Gastrocnemius medialis (tissue), 4 donors: Measurements from ENCODE around the gene SS18. TPM values are rescaled to one million over a fixed set of nuclear protein-coding genes. Genes with fewer than 3 reads are reported as not detected.

Experiments
- ATAC-seq, 2 donors: fragments of 150-250 bp; one replicate each; pipeline ENCODE4 v1.9.1; 2016
- DNase-seq, 2 donors: peaks; one replicate each; pipeline ENCODE4 v3.0.0-alpha.2; 2019
- H3K27ac ChIP-seq, 4 donors: fragments of 200-600 bp; sonication (generic); 1 replicate in 1 of 4; 2 replicates in 3 of 4; pipeline ENCODE4 v1.5.1; 2016 to 2018; ENCODE audit warnings: mild to moderate bottlenecking in 2 of 4, moderate library complexity in 1 of 4
- H3K27me3 ChIP-seq, 3 donors: fragments of 200-600 bp; sonication (generic) in 2 of 3; 1 replicate in 1 of 3; 2 replicates in 2 of 3; pipeline versions ENCODE4 v1.5.1 to v1.6.0; 2016 to 2019; ENCODE audit warnings: mild to moderate bottlenecking in 1 of 3, moderate library complexity in 1 of 3
- H3K36me3 ChIP-seq, 2 donors: fragments of 200-600 bp; sonication (generic) in 1 of 2; one replicate each; pipeline ENCODE4 v1.5.1; 2017 to 2018
- H3K4me1 ChIP-seq, 2 donors: fragments of 200-600 bp; sonication (generic) in 1 of 2; one replicate each; pipeline ENCODE4 v1.5.1; 2016 to 2017; ENCODE audit warnings: mild to moderate bottlenecking in 2 of 2
- H3K4me3 ChIP-seq, 4 donors: fragments of 200-600 bp; sonication (generic) in 3 of 4; 1 replicate in 1 of 4; 2 replicates in 3 of 4; pipeline ENCODE4 v1.5.1; 2016 to 2019; ENCODE audit warnings: mild to moderate bottlenecking in 2 of 4
- H3K9me3 ChIP-seq, 3 donors: fragments of 200-600 bp; sonication (generic) in 2 of 3; 1 replicate in 1 of 3; 2 replicates in 2 of 3; pipeline ENCODE4 v1.5.1; 2016 to 2019
- CTCF ChIP-seq, 5 experiments: fragments of 450-650 bp in 3 of 5; fragments of 200-600 bp in 2 of 5; sonication (generic) in 2 of 5; IDR thresholded peaks in 4 of 5; conservative IDR thresholded peaks in 1 of 5; 1 replicate in 4 of 5; 2 replicates in 1 of 5; pipeline ENCODE4 v1.5.1; 2016 to 2019; ENCODE audit warnings: antibody characterized with exemption in 5 of 5, mild to moderate bottlenecking in 3 of 5, moderate library complexity in 3 of 5
- POLR2A ChIP-seq, 2 donors: fragments of 450-650 bp; IDR thresholded peaks; one replicate each; pipeline ENCODE4 v1.6.1; 2017; ENCODE audit warnings: antibody characterized with exemption in 2 of 2, mild to moderate bottlenecking in 2 of 2, moderate library complexity in 2 of 2
- in situ Hi-C, 4 donors: fragments of 200-750 bp; cut with MboI; loops; one replicate each; pipeline versions ENCODE4 v1.15.0 to v1.8.0; 2017; ENCODE audit warnings: low sequenced_read_pairs in 4 of 4
- intact Hi-C: fragments of 100-400 bp; cut with DNase I; formaldehyde crosslinking; loops from one replicate; pipeline ENCODE4 v1.15.1; 2023; ENCODE audit warnings: low total_unique reads
- total RNA-seq, 4 donors: library from RNA; depleted of rRNA; stranded (reverse); fragments of >200 nt; gene quantifications; one replicate each; pipeline versions ENCODE4 v1.1.0 to v1.2.3, GENCODE V29; 2016

The SS18 gene
- total RNA-seq, 4 donors from 2014 or later: 17.3 to 25.7 (median 21.6) TPM

GRCh38 chr18:26014462-26014861, 76.0 kb downstream of the SS18 start:
- H3K4me1 ChIP-seq: no peaks in the 10 kb centered on the region
- ATAC-seq (no peak), DNase-seq (no peak)
- TF ChIP-seq CTCF (IDR thresholded peaks at IDR 0.05 in 4 of 5, conservative IDR thresholded peaks at IDR 0.05 in 1 of 5) (no peak), POLR2A (IDR thresholded peaks at IDR 0.05) (no peak)
- no peaks in the 10 kb centered on the region for H3K9me3 ChIP-seq
- no peak overlapping the region for H3K4me3 ChIP-seq
- H3K27me3 ChIP-seq: no peaks in the 10 kb centered on the region
- intact Hi-C loops: no loop called here
- H3K27ac ChIP-seq: no peak overlapping the region
- peaks cover 0 to 50% of the 10 kb centered on the region in 2 donors for H3K36me3 ChIP-seq
- in situ Hi-C loops: no loop called here

- Histone ChIP-seq H3K27ac (no peak overlapping the region), H3K9me3 (no peaks in the 10 kb centered on the region), H3K4me3 (no peak overlapping the region), H3K27me3 (no peaks in the 10 kb centered on the region), H3K36me3 (peaks cover 0 to 6% of the 10 kb centered on the region in 2 donors), H3K4me1 (no peaks in the 10 kb centered on the region)
- ATAC-seq: no peak
- intact Hi-C loops (no loop called here), in situ Hi-C loops (no loop called here)
- TF ChIP-seq POLR2A (IDR thresholded peaks at IDR 0.05) (no peak), CTCF (IDR thresholded peaks at IDR 0.05 in 4 of 5, conservative IDR thresholded peaks at IDR 0.05 in 1 of 5) (no peak)
- no peak for DNase-seq
Observed at GRCh38 chr18:26008619-26009018, 81.8 kb downstream of the SS18 start.

- no peak for DNase-seq
- Histone ChIP-seq H3K9me3 (no peaks in the 10 kb centered on the region), H3K27ac (no peak overlapping the region), H3K4me3 (no peak overlapping the region), H3K4me1 (no peaks in the 10 kb centered on the region), H3K36me3 (peaks cover 0 to 2% of the 10 kb centered on the region in 2 donors), H3K27me3 (no peaks in the 10 kb centered on the region)
- no peak for ATAC-seq
- intact Hi-C loops (no loop called here), in situ Hi-C loops (no loop called here)
- TF ChIP-seq POLR2A (IDR thresholded peaks at IDR 0.05): no peak
Observed at GRCh38 chr18:26008096-26008495, 82.3 kb downstream of the SS18 start.

GRCh38 chr18:26005950-26006349, 84.5 kb downstream of the SS18 start:
- DNase-seq (no peak), ATAC-seq (no peak)
- in situ Hi-C loops (no loop called here), intact Hi-C loops (no loop called here)
- Histone ChIP-seq H3K27me3 (no peaks in the 10 kb centered on the region), H3K27ac (no peak overlapping the region), H3K4me3 (no peak overlapping the region), H3K9me3 (no peaks in the 10 kb centered on the region), H3K4me1 (no peaks in the 10 kb centered on the region), H3K36me3 (no peaks in the 10 kb centered on the region)
- TF ChIP-seq POLR2A (IDR thresholded peaks at IDR 0.05) (no peak), CTCF (IDR thresholded peaks at IDR 0.05 in 4 of 5, conservative IDR thresholded peaks at IDR 0.05 in 1 of 5) (no peak)

GRCh38 chr18:26004832-26005231, 85.6 kb downstream of the SS18 start:
- Histone ChIP-seq H3K27me3 (no peaks in the 10 kb centered on the region), H3K36me3 (no peaks in the 10 kb centered on the region), H3K4me1 (no peaks in the 10 kb centered on the region), H3K4me3 (no peak overlapping the region), H3K27ac (no peak overlapping the region), H3K9me3 (no peaks in the 10 kb centered on the region)
- DNase-seq: no peak
- intact Hi-C loops: no loop called here
- in situ Hi-C loops: no loop called here
- TF ChIP-seq CTCF (IDR thresholded peaks at IDR 0.05 in 4 of 5, conservative IDR thresholded peaks at IDR 0.05 in 1 of 5) (no peak), POLR2A (IDR thresholded peaks at IDR 0.05) (no peak)
- ATAC-seq: no peak
